Hepatocyte (in vitro differentiated cells): ENCODE measurements around the gene CAMKMT. TPM values are rescaled to one million over a fixed set of nuclear protein-coding genes. Genes with fewer than 3 reads are reported as not detected.

ENCODE experiments used
- DNase-seq: peaks from one replicate; pipeline ENCODE4 v3.0.0-alpha.2; 2016; ENCODE audit warnings: low spot score
- H2AFZ ChIP-seq: fragments of 200-600 bp; sonication (generic); 2 replicates; pipeline ENCODE4 v1.6.0; 2016; ENCODE audit warnings: antibody characterized with exemption, mild to moderate bottlenecking
- H3K27ac ChIP-seq: fragments of 200-600 bp; sonication (generic); 2 replicates; pipeline ENCODE4 v1.5.1; 2016; ENCODE audit warnings: mild to moderate bottlenecking
- H3K27me3 ChIP-seq: fragments of 200-600 bp; sonication (generic); 2 replicates; pipeline ENCODE4 v1.6.1; 2016
- H3K36me3 ChIP-seq: fragments of 200-600 bp; sonication (generic); replicated peaks from 2 replicates; pipeline ENCODE4 v1.5.1; 2016; ENCODE audit warnings: low read depth; ENCODE audit not compliant: insufficient read depth
- H3K4me1 ChIP-seq: fragments of 200-600 bp; sonication (generic); 2 replicates; pipeline ENCODE4 v1.5.1; 2016; ENCODE audit warnings: mild to moderate bottlenecking, moderate library complexity; ENCODE audit not compliant: insufficient read depth
- H3K4me2 ChIP-seq: fragments of 200-600 bp; sonication (generic); 2 replicates; pipeline ENCODE4 v1.6.0; 2016
- H3K4me3 ChIP-seq: fragments of 200-600 bp; sonication (generic); 2 replicates; pipeline ENCODE4 v1.5.1; 2016; ENCODE audit warnings: mild to moderate bottlenecking
- H3K79me2 ChIP-seq: fragments of 200-600 bp; sonication (generic); 2 replicates; pipeline ENCODE4 v1.6.0; 2017; ENCODE audit warnings: mild to moderate bottlenecking
- H3K9me2 ChIP-seq: fragments of 200-600 bp; sonication (generic); replicated peaks from 2 replicates; pipeline ENCODE4 v1.6.0; 2017; ENCODE audit warnings: mild to moderate bottlenecking; ENCODE audit not compliant: insufficient read depth
- H3K9me3 ChIP-seq: fragments of 200-600 bp; sonication (generic); 2 replicates; pipeline ENCODE4 v1.5.1; 2016; ENCODE audit warnings: low read depth, mild to moderate bottlenecking
- H4K20me1 ChIP-seq: fragments of 200-600 bp; sonication (generic); 2 replicates; pipeline ENCODE4 v1.6.0; 2016; ENCODE audit warnings: mild to moderate bottlenecking; ENCODE audit not compliant: insufficient read depth, poor library complexity, severe bottlenecking
- EZH2 ChIP-seq: fragments of 200-600 bp; sonication (generic); IDR thresholded peaks from 2 replicates; pipeline ENCODE4 v1.6.1; 2016; ENCODE audit warnings: antibody characterized with exemption, mild to moderate bottlenecking, borderline replicate concordance
- EZH2phosphoT487 ChIP-seq: fragments of 200-600 bp; sonication (generic); IDR thresholded peaks from one replicate; pipeline ENCODE4 v1.6.1; 2018; ENCODE audit warnings: antibody characterized with exemption, mild to moderate bottlenecking, low read depth, moderate library complexity; ENCODE audit not compliant: unreplicated experiment, severe bottlenecking
- WGBS: methylation state at CpG from one replicate; pipeline ENCODE4 v1.1.6; 2016; ENCODE audit warnings: low lambda C conversion rate; ENCODE audit errors: missing lambda C conversion rate; 5-methylcytosine and 5-hydroxymethylcytosine counted together
- polyA plus RNA-seq: library from polyadenylated mRNA; unstranded; fragments of >200 nt; fragmentation: Nextera tagmentation; extraction: Ambion mirVana; gene quantifications from 2 replicates; pipeline ENCODE4 v1.2.1, GENCODE V29; 2016
- total RNA-seq: library from RNA; depleted of rRNA; stranded (reverse); fragments of >200 nt; gene quantifications from 2 replicates; pipeline ENCODE4 v1.2.3, GENCODE V29; 2014
- TF ChIP-seq, protein P1 (sequence below): fragments of 200-600 bp; sonication (generic); IDR thresholded peaks from 2 replicates; pipeline ENCODE4 v1.5.1; 2016; ENCODE audit warnings: antibody characterized with exemption, mild to moderate bottlenecking; ENCODE audit not compliant: poor library complexity

Gene CAMKMT
- total and polyA plus RNA-seq, 2 experiments from 2014 or later: 10.3 to 12.7 TPM

DNA sequence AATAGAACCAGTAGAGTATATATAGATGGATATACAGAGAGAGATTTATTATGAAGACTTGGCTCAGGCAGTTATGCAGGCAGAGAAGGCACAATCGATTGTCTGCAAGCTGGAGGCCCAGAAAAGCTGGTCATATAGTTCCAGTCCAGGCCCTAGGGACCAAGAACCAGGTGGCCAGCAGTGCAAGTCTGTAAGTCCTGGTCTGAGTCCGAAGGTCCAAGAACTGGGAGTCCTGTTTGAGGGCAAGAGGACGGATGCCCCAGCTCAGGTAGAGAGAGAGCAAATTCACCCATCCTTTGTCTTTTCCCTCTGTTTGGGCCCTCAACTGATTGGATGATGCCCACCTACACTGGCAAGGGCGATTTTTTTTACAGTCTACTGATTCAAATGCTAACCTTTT lies 164.6 kb downstream of the CAMKMT start:
- Histone ChIP-seq H3K36me3 (no peaks in the 10 kb centered on the region), H3K27me3 (no peaks in the 10 kb centered on the region), H3K4me1 (no peaks in the 10 kb centered on the region), H3K9me3 (peaks cover 9% of the 10 kb centered on the region), H3K79me2 (no peaks in the 10 kb centered on the region), H3K9me2 (no peaks in the 10 kb centered on the region), H3K4me3 (no peak overlapping the region), H3K27ac (no peak overlapping the region), H4K20me1 (no peaks in the 10 kb centered on the region), H3K4me2 (no peak overlapping the region), H2AFZ (no peak overlapping the region)
- TF ChIP-seq EZH2phosphoT487 (no peak), EZH2 (no peak)
- TF ChIP-seq, protein P1, sequence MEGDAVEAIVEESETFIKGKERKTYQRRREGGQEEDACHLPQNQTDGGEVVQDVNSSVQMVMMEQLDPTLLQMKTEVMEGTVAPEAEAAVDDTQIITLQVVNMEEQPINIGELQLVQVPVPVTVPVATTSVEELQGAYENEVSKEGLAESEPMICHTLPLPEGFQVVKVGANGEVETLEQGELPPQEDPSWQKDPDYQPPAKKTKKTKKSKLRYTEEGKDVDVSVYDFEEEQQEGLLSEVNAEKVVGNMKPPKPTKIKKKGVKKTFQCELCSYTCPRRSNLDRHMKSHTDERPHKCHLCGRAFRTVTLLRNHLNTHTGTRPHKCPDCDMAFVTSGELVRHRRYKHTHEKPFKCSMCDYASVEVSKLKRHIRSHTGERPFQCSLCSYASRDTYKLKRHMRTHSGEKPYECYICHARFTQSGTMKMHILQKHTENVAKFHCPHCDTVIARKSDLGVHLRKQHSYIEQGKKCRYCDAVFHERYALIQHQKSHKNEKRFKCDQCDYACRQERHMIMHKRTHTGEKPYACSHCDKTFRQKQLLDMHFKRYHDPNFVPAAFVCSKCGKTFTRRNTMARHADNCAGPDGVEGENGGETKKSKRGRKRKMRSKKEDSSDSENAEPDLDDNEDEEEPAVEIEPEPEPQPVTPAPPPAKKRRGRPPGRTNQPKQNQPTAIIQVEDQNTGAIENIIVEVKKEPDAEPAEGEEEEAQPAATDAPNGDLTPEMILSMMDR: no peak
- 98% methylated on average over 4 of the region's 4 CpGs for WGBS
- DNase-seq: no peak

GRCh38 chr2:44528595-44528994 lies 166.8 kb downstream of the CAMKMT start:
- no peaks in the 10 kb centered on the region for H3K4me1 ChIP-seq
- H3K36me3 ChIP-seq: no peaks in the 10 kb centered on the region
- DNase-seq: no peak
- H4K20me1 ChIP-seq: no peaks in the 10 kb centered on the region
- no peak overlapping the region for H3K4me3 ChIP-seq
- H3K9me2 ChIP-seq: no peaks in the 10 kb centered on the region
- no peak overlapping the region for H3K4me2 ChIP-seq
- no peaks in the 10 kb centered on the region for H3K9me3 ChIP-seq
- 87% methylated on average over 1 of the region's 1 CpG for WGBS
- H3K27ac ChIP-seq: no peak overlapping the region
- TF ChIP-seq EZH2 (no peak), EZH2phosphoT487 (no peak)
- TF ChIP-seq, protein P1: no peak
- no peak overlapping the region for H2AFZ ChIP-seq
- H3K79me2 ChIP-seq: no peaks in the 10 kb centered on the region
- H3K27me3 ChIP-seq: no peaks in the 10 kb centered on the region

- Histone ChIP-seq H3K27ac (no peak overlapping the region), H3K9me2 (no peaks in the 10 kb centered on the region), H3K36me3 (no peaks in the 10 kb centered on the region), H3K4me2 (no peak overlapping the region), H3K79me2 (no peaks in the 10 kb centered on the region), H4K20me1 (no peaks in the 10 kb centered on the region), H3K4me1 (no peaks in the 10 kb centered on the region), H3K9me3 (no peaks in the 10 kb centered on the region), H3K4me3 (no peak overlapping the region), H3K27me3 (no peaks in the 10 kb centered on the region), H2AFZ (no peak overlapping the region)
- no peak for DNase-seq
- TF ChIP-seq EZH2: no peak
- no peak for TF ChIP-seq EZH2phosphoT487
- TF ChIP-seq, protein P1: no peak
Measured at GRCh38 chr2:44529448-44529847, 167.7 kb downstream of the CAMKMT start.

GRCh38 chr2:44531289-44531688 lies 169.5 kb downstream of the CAMKMT start:
- Histone ChIP-seq H4K20me1 (no peaks in the 10 kb centered on the region), H3K4me1 (no peaks in the 10 kb centered on the region), H3K4me3 (no peak overlapping the region), H3K27me3 (no peaks in the 10 kb centered on the region), H3K4me2 (no peak overlapping the region), H3K9me2 (no peaks in the 10 kb centered on the region), H3K36me3 (no peaks in the 10 kb centered on the region), H2AFZ (no peak overlapping the region), H3K27ac (no peak overlapping the region), H3K9me3 (no peaks in the 10 kb centered on the region), H3K79me2 (no peaks in the 10 kb centered on the region)
- TF ChIP-seq EZH2phosphoT487: no peak
- TF ChIP-seq, protein P1: no peak
- TF ChIP-seq EZH2: no peak
- 54% methylated on average over 2 of the region's 2 CpGs for WGBS
- no peak for DNase-seq
